NCI-H446 treated with DMSO at 0.1 percent for 48 hours (cell line): ENCODE data around the gene COL16A1.

Experiments used
- DNase-seq: peaks from one replicate; lab custom pipeline; 2025; lab: John Stamatoyannopoulos, UW

The COL16A1 gene

GRCh38 chr1:31647106-31647505 is 56.7 kb downstream of the COL16A1 start:
- no peak for DNase-seq

GRCh38 chr1:31646259-31646960 is 57.4 kb downstream of the COL16A1 start:
- no peak for DNase-seq

- DNase-seq: no peak
Measured at GRCh38 chr1:31645274-31645568, 58.6 kb downstream of the COL16A1 start.

GRCh38 chr1:31644560-31645273 is 59.1 kb downstream of the COL16A1 start, which contains the start of gene PEF1:
TSS of gene PEF1 (minus strand) at chr1:31644876. CDS start at chr1:31644864, 12 bp downstream.
- peak; percentile 99 for DNase-seq

- DNase-seq: no peak
Measured at GRCh38 chr1:31643976-31644559, 59.7 kb downstream of the COL16A1 start.

GRCh38 chr1:31642897-31643296 is 60.9 kb downstream of the COL16A1 start:
- no peak for DNase-seq

- DNase-seq: no peak
Measured at GRCh38 chr1:31642366-31642765, 61.5 kb downstream of the COL16A1 start.

- DNase-seq: no peak
Measured at GRCh38 chr1:31640964-31641363, 62.9 kb downstream of the COL16A1 start.

- DNase-seq: no peak
Measured at GRCh38 chr1:31640179-31640578, 63.6 kb downstream of the COL16A1 start.

- DNase-seq: no peak
Measured at GRCh38 chr1:31639543-31639942, 64.3 kb downstream of the COL16A1 start.

GRCh38 chr1:31637915-31638673 is 65.7 kb downstream of the COL16A1 start:
- no peak for DNase-seq

- no peak for DNase-seq
Measured at GRCh38 chr1:31633117-31633516, 70.7 kb downstream of the COL16A1 start.

- DNase-seq: no peak
Measured at GRCh38 chr1:31632649-31633048, 71.2 kb downstream of the COL16A1 start.

- no peak for DNase-seq
Measured at GRCh38 chr1:31628931-31629556, 74.8 kb downstream of the COL16A1 start.

- peak; percentile 96 for DNase-seq
Measured at GRCh38 chr1:31627930-31628559, 75.8 kb downstream of the COL16A1 start.

GRCh38 chr1:31627301-31627929 is 76.4 kb downstream of the COL16A1 start:
- peak; percentile 78 for DNase-seq

- DNase-seq: peak; percentile 52
Measured at GRCh38 chr1:31626223-31627207, 77.3 kb downstream of the COL16A1 start.

GRCh38 chr1:31625561-31626222 is 78.1 kb downstream of the COL16A1 start:
- no peak for DNase-seq
